ENCODE measurements around the gene PROZ.

The PROZ gene

GRCh38 chr13:113139577-113139976 lies 18.9 kb upstream of the PROZ start:
- TF ChIP-seq CTCF (IDR thresholded peaks at IDR 0.05; ENCODE audit: insufficient read depth, low read length, poor library complexity, severe bottlenecking), result no peak
- H3K36me3 ChIP-seq (ENCODE audit: control insufficient read depth, insufficient read depth, low read length), result no peaks in the 10 kb centered on the region
- H3K27me3 ChIP-seq (replicated peaks; ENCODE audit: control insufficient read depth, insufficient read depth, low read length), result no peaks in the 10 kb centered on the region; the same call in 1 of the 2 replicates
- H3K4me3 ChIP-seq (replicated peaks; ENCODE audit: low read depth, low read length), result no peak overlapping the region
- DNase-seq (ENCODE audit: extremely low read depth, insufficient read length), result no peak

- Histone ChIP-seq H3K36me3 (ENCODE audit: control insufficient read depth, insufficient read depth, low read length) (no peaks in the 10 kb centered on the region), H3K27me3 (replicated peaks; ENCODE audit: control insufficient read depth, insufficient read depth, low read length) (no peaks in the 10 kb centered on the region; the same call in 1 of the 2 replicates), H3K4me3 (replicated peaks; ENCODE audit: low read depth, low read length) (no peak overlapping the region)
- TF ChIP-seq CTCF (IDR thresholded peaks at IDR 0.05; ENCODE audit: insufficient read depth, low read length, poor library complexity, severe bottlenecking), result no peak
- DNase-seq (ENCODE audit: extremely low read depth, insufficient read length), result no peak
Measured at GRCh38 chr13:113140677-113141600, 17.5 kb upstream of the PROZ start.

GRCh38 chr13:113141601-113141970 lies 16.9 kb upstream of the PROZ start:
- TF ChIP-seq CTCF (IDR thresholded peaks at IDR 0.05; ENCODE audit: insufficient read depth, low read length, poor library complexity, severe bottlenecking), result no peak
- Histone ChIP-seq H3K4me3 (replicated peaks; ENCODE audit: low read depth, low read length) (no peak overlapping the region), H3K27me3 (replicated peaks; ENCODE audit: control insufficient read depth, insufficient read depth, low read length) (no peaks in the 10 kb centered on the region; the same call in 1 of the 2 replicates), H3K36me3 (ENCODE audit: control insufficient read depth, insufficient read depth, low read length) (no peaks in the 10 kb centered on the region)
- no peak for DNase-seq (ENCODE audit: extremely low read depth, insufficient read length)

- no peak for DNase-seq (ENCODE audit: extremely low read depth, insufficient read length)
- Histone ChIP-seq H3K36me3 (ENCODE audit: control insufficient read depth, insufficient read depth, low read length) (no peaks in the 10 kb centered on the region), H3K27me3 (replicated peaks; ENCODE audit: control insufficient read depth, insufficient read depth, low read length) (no peaks in the 10 kb centered on the region; the same call in 1 of the 2 replicates), H3K4me3 (replicated peaks; ENCODE audit: low read depth, low read length) (no peak overlapping the region)
- no peak for TF ChIP-seq CTCF (IDR thresholded peaks at IDR 0.05; ENCODE audit: insufficient read depth, low read length, poor library complexity, severe bottlenecking)
Measured at GRCh38 chr13:113142876-113143275, 15.6 kb upstream of the PROZ start.

- Histone ChIP-seq H3K27me3 (replicated peaks; ENCODE audit: control insufficient read depth, insufficient read depth, low read length) (no peaks in the 10 kb centered on the region; the same call in 1 of the 2 replicates), H3K36me3 (ENCODE audit: control insufficient read depth, insufficient read depth, low read length) (no peaks in the 10 kb centered on the region), H3K4me3 (replicated peaks; ENCODE audit: low read depth, low read length) (no peak overlapping the region)
- TF ChIP-seq CTCF (IDR thresholded peaks at IDR 0.05; ENCODE audit: insufficient read depth, low read length, poor library complexity, severe bottlenecking), result no peak
- no peak for DNase-seq (ENCODE audit: extremely low read depth, insufficient read length)
Measured at GRCh38 chr13:113143466-113144254, 14.8 kb upstream of the PROZ start.
